ENCODE data around the gene HOPX.
A peak's percentile ranks its signal among the peaks of the same experiment; 100 is the strongest.
"Not testable (repeated sequence)": the region's sequence is repeated elsewhere in the genome, so short reads cannot be mapped to it uniquely, and the experiment has no call there.

Gene HOPX

GRCh38 chr4:56686537-56687231 is 5.6 kb upstream of the HOPX start:
- DNase-seq: no peak

DNA sequence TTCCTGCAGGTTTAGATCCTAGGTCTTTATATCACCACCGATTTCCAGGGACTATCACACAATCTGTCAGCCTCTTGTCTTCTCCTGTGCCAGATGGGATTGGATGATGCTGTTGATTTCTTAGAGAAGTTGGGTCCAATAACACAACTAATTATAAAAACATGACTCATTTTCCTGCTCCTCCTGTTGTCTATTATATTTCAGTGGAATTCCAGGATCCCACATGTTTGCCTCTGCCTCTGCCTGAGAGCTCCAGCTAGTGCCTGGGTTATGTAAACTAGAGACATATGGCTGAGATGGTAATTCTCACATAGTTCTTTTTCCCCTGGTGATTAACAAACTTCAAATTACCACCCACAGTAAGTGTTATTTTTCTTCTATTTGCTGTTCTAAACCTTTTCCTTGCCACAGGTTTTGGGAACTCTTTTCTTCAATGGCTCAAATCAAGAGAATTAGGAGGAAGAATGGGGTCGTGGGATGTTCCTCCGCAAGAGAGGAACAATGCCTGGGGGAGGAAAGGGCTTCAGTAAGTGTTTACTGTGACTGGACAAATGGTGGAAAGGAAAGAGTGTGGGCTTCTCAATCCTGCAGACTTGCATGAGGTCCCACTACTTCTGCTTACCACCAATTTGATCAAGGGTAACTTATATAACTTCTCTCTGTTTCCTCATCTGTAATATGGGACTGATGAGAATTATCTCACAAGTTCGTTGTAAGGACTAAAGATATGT is 3.4 kb upstream of the HOPX start:
- DNase-seq: peak; percentile 41

GRCh38 chr4:56683455-56683854 is 2.4 kb upstream of the HOPX start:
- no peak for DNase-seq

DNA sequence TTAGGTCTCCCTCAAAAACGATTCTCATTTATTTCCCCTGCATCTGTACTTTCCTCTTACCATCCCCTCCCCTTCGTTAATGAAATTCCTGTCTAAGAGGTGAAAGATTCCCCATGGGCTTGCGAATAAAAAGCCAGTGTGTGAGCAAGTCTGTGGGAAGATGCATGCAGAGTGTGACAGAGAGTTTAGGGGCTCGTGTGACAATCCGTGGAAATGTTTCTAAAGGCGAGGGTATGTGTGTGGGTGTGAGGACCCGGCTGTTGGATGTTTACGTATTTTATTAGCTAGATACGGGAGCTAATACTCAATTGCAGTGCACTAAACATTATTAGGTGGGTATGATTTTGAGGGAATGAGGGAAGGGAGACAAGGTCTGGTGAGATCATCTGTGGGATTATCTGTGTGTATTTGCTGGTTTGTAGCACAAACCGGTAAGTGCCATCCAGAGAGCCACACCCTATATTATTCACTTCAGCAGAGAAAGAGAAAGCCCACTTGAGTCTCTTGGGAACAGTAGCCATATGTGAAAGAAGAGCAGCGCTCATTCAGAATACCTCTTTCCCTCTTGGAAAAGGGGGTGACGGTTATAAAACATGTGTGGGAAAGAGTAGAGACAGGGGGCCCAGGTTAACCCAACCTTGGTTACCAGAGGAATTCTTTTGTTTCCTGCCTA is 893 bp upstream of the HOPX start:
- DNase-seq: no peak

DNA sequence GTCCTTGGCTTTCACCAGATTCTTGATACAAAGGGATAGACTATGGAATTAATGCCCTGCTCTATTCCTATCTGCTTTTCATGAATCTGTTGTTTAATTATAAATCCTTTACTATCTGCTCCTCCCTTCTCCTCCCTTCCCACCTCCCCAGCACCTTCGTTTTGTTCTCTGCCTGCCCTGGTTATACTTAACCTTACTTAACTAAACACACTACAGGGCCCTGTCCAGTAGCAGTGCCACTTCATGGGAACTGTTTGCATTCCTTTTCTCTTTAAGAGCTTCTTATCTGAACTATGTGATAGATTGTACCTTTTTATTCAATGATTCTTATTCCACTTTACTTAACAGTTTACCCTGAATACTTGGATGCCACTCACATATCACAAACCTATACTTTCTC is 830 bp downstream of the HOPX start:
- DNase-seq: no peak

- DNase-seq: no peak
Observed at GRCh38 chr4:56677711-56678110, 3.4 kb downstream of the HOPX start.

DNA sequence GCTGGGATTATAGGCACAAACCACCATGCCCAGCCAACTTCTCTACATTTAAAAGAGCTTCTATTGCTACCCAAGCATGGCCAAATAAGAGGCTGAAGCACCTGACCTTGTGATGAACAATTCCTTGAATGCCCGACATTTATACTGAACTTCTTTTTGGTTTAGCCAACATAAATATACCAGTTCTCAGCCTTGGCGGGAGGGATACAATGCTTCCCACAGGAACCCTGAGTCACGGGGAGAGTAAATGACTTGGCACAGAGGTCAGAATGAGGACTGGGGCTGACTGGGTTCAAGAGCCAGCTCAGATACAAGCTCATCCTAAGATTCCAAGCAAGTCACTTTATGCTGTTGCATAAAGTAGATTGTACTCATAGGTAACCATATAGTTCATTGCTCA is 6.1 kb downstream of the HOPX start:
- no peak for DNase-seq

- DNase-seq: no peak
Observed at GRCh38 chr4:56671860-56672259, 9.2 kb downstream of the HOPX start.

- DNase-seq: no peak
Observed at GRCh38 chr4:56671373-56671772, 9.7 kb downstream of the HOPX start.

GRCh38 chr4:56668267-56668666 is 12.8 kb downstream of the HOPX start:
- DNase-seq: no peak

GRCh38 chr4:56667396-56667795 is 13.7 kb downstream of the HOPX start:
- not testable (repeated sequence) for DNase-seq

DNA sequence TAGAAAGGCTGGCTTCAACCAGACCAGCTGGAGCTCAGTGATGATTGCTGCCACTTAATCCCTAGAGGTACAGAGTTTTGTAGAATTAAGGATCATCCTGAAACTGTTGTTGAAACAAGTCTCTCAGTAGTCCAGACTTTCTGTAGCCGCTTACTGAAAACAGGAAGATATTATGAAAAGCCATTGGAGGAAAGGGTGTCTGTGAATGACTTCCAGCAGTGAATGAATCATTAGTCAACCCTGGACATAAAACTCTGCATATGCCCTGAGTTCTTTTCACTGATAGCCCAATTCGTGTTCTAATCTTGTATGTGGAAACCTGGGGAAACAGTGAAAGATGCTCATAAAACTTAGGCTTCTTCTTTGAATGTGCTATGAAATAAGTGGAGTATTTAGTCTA is 14.8 kb downstream of the HOPX start:
- DNase-seq: no peak

DNA sequence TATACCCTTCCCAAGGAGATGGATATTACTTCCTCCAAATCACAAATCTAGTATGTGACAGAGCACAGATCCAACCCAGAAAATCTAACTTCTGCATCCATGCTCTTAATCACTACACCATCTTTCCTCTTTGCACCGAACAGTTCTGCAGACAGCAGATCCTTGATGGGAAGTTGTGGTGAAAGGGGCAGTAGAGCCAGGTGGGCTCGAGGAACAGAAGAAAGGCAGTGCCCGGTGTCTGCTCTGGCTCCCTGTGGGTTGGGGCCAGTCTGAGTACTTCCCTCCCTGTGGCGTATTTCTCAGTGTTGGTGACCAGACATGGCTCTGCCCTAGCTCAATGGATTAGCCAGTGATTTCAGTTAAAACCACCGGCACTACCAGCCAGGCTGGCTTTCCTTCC is 15.3 kb downstream of the HOPX start:
- DNase-seq: no peak

DNA sequence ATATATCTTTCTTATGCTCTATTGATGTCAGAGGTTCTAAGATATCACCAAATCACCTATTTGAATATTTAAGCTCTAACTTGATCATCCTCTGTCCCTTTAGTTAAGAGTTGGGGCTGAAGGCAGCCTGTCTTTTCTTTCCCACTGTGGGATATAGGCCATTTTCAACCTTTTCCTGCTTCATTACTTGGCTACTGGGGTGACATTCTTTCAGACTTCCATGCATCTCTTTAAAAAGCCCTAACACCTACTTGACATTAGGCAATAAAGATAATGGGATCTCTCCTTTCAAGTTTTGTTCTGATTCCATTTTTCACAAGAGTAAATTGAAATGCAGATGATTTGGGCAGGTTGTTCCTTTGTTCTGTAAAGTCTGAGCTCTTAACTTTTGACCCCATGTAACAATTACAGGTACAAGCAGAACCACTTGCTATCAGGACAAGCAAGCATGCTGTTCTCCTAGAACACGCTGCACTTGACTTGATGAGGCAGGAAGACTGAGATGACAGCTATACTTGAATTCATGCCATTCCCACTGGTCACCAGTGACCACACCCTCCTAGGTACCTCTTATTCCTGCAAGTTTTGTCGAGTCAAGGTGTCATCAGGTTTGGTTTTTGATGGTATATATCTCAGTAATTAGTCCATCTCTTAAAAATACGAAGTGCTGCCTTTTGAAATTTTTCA is 18.2 kb downstream of the HOPX start:
- DNase-seq: no peak

GRCh38 chr4:56659946-56660345 is 21.1 kb downstream of the HOPX start:
- DNase-seq: no peak

GRCh38 chr4:56658528-56658927 is 22.6 kb downstream of the HOPX start:
- no peak for DNase-seq

- DNase-seq: no peak
Observed at GRCh38 chr4:56657818-56658217, 23.3 kb downstream of the HOPX start.

DNA sequence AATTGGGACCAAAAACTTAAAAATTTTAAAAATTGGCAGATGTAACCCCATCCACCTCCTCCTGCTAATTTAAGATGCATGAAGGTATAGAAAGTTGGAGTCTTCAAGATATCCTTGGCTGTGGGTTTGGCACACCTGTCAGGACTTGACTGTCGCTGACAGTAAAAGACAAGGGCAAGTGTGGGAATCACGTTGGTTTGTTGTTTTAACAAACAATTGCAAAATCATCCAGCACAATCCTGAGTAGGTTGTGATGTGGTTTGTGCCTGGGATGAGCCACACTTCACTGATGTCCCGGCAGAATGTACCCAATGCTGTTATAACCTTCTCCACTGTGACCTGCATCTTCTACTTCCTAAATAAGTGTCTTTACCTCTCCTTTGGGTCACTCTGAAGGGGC is 24.0 kb downstream of the HOPX start:
- DNase-seq: no peak

GRCh38 chr4:56656346-56656643 is 24.8 kb downstream of the HOPX start:
- no peak for DNase-seq

DNA sequence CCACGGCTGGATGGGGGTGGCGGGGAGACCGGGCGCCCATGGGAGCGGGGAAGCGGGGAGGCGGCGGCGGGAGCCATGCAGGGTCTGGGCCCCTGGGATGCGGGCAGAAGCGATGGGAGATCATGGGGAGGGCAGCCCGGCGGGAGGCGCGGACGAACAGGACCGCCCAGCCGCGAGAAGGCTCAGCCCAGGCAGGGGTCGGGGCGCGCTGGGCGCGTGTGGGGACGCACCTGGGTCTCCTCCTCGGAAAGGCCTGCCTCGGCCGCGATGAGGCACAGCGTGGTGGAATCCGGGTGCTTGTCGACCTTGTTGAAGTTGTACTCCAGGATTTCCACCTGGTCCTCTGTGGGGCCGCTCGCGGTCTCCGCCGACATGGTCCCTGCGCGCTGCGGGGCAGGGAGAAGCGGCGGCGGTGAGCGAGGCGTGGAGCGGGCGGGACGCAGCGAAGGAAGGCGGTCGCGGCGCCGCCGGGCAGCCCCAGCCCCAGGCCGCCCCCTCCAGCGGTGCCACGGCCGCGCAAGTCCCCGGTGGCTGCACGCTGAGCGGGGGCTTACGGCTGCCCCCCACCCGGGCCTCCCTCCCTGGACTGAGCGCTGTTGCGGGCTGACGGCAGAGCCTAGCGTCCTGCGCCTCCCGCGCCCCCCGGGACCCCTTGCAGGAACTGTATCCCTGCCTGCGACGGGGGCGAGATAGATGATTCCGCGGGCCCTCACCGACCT is 25.3 kb downstream of the HOPX start:
- DNase-seq: no peak

- DNase-seq: no peak
Observed at GRCh38 chr4:56655209-56655626, 25.9 kb downstream of the HOPX start.

DNA sequence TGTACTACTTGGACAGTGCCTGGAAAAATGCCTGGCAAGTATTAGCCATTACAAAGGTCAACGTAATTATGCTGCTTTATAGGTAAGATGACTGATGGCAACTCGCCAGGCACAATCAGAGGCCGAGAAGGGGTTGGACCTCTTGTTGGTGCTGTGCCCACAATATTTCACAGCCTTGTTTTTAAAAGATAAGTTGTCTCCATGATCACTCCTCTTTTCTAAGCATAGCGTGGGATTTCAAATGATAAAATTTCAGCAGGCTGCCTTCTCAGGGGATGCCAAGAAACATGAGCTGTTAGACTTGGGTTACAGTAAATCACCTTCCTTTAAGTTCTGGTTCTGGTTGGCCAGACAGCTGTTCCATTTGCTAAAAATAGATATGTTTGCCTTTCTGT is 26.9 kb downstream of the HOPX start:
- no peak for DNase-seq

Measured in NCI-H446 treated with DMSO at 0.1 percent for 48 hours (cell line).